GM21737 (cell line): ENCODE data around the gene ISLR2.
"Not testable (repeated sequence)": the region's sequence is repeated elsewhere in the genome, so short reads cannot be mapped to it uniquely, and the experiment has no call there.

Experiments used
- ATAC-seq: cut with Tn5 transposase; IDR thresholded peaks from one replicate; pipeline ENCODE4 v1.9.1; 2021; ENCODE audit warnings: mild to moderate bottlenecking, moderate library complexity; ENCODE audit not compliant: unreplicated experiment

Gene ISLR2

GRCh38 chr15:74155766-74156417 lies 25.5 kb downstream of the ISLR2 start:
- no peak for ATAC-seq

- no peak for ATAC-seq
Measured at GRCh38 chr15:74156678-74157411, 26.5 kb downstream of the ISLR2 start.

- no peak for ATAC-seq
Measured at GRCh38 chr15:74157868-74158827, 27.8 kb downstream of the ISLR2 start.

- no peak for ATAC-seq
Measured at GRCh38 chr15:74158855-74159650, 28.7 kb downstream of the ISLR2 start.

DNA sequence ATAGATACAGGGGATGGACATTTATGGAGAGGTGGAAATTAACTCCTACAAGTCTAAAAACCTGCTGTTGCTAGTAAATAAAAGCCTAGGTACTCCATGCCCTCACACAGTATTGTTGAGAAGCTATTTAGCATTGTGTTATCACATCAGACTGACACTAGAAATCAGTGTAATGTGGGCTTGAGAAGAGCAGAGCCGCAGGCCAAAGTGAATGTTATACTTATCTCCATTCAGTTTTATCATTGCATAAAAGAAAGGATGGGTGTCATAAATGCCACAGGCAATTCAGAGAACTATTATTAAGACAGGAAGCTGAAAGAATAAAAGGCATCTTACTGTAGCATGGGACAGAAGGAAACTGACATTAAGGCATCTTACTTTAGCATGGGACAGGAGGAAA lies 29.4 kb downstream of the ISLR2 start:
- no peak for ATAC-seq

DNA sequence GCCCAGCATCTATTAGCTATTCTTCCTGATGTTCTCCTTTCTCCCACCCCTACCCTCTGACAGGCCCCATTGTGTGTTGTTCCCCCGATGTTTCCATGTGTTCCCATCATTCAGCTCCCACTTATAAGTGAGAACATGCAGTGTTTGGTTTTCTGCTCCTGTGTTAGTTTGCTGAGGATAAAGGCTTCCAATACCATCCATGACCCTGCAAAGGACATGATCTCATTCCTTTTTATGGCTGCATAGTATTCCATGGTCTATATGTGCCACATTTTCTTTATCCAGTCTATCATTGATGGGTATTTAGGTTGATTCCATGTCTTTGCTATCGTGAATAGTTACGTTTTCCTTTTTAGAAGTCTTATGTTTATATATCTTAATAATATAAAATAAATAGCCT lies 30.0 kb downstream of the ISLR2 start:
- not testable (repeated sequence) for ATAC-seq

- ATAC-seq, result not testable (repeated sequence)
Measured at GRCh38 chr15:74162195-74162536, 31.8 kb downstream of the ISLR2 start.

- no peak for ATAC-seq
Measured at GRCh38 chr15:74165461-74165860, 35.1 kb downstream of the ISLR2 start.

GRCh38 chr15:74167891-74168331 lies 37.5 kb downstream of the ISLR2 start:
- ATAC-seq, result no peak

GRCh38 chr15:74168711-74169126 lies 38.3 kb downstream of the ISLR2 start:
- ATAC-seq, result no peak

- ATAC-seq, result no peak
Measured at GRCh38 chr15:74170071-74170844, 39.9 kb downstream of the ISLR2 start.

DNA sequence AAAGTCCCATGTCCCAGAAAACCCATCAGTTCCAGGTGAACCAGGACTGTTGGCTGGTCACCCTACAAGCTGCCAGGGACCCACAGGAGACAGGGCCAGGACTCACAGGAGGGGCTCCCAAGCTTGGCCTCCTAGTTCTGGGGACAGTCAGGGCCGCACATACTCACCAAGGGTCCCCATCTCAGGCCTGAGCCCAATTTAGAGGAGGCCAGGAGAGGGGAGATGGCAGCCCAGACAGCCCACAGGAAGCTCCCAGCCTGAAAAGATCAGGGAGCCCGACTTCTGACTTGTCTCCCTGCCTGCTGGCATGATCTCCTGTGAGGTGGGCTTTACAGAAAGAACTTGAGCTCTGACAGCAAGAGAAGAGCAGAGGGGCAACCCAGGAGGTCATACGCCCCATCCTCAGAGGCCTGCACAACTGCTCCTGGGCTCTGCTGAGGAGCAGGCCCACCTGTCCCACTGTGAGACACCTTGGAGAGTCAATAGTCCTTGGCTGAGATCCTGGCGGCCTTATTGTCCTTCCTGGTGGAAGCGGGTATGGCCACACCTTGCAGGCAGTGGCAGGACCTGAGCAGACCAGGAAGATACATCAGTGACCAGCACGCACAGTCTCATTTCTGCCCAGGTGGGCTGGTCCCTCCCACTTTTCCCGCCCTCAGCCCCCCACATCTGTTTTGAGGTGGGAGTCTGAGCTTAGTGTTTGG lies 40.6 kb downstream of the ISLR2 start:
- no peak for ATAC-seq

- ATAC-seq, result no peak
Measured at GRCh38 chr15:74171965-74172541, 41.7 kb downstream of the ISLR2 start.

DNA sequence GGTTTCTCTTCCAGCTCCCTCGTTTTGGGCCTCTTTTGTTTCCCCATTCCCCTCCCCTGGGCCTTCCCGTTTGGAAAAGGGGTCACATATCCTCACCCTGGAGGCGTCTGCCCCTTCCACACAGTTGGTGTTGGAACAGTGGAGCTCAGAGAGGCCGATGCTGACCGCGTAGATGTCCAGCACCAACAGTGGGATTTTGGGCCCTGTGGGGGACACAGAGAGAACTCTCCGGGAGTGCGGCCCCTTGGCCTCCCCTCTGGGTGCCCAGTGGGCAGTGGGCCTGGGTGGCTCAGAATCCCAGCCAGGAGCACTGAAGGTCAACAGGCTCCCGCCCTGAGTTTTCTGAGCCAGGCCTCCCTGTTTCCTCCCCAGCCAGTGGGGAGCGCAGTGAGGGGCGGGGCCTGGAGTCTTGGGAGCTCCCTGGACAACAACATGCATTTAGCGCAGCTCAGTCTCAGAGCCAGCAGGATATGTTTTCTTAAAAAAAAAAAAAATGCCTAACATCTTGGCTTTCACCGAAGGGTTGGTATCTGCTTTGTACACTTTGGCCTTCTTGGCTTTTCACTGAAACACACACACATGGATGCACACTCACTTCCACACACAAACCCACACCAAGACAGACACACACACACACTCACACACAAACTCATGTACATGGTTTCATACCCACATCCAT lies 42.5 kb downstream of the ISLR2 start:
- ATAC-seq, result no peak

DNA sequence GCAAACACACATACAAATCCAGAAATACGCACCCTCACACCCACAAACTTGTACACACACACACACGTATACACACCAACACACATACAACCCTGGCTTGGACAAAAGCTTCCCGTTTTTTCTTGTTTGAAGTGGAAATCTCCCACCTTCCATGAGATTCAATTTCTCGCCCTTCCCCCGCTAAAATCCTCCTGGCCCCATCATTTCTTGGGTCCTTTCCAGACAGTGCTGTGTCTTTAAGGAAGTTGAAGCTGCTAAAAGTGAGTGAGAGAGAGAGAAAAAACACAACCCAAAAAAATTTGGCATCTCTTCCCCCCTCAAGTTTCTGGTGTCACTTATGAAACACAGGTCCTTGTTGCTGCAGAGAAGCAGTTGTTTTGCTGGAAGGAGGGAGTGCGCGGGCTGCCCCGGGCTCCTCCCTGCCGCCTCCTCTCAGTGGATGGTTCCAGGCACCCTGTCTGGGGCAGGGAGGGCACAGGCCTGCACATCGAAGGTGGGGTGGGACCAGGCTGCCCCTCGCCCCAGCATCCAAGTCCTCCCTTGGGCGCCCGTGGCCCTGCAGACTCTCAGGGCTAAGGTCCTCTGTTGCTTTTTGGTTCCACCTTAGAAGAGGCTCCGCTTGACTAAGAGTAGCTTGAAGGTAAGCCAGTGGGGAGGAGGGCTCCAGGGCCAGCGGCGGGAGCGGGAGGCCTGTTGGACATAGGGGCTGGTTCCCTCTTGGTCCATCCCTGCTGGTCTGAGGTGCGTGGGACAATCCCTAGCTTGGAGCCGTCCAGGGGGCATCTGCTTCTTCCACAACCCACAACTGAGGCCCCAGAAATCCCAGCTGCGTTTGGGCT lies 43.2 kb downstream of the ISLR2 start, which contains the start of gene ISLR:
TSS of gene ISLR (plus strand) at position 331 of the 839 bp plus-strand sequence. CDS start 1,149 bp downstream, outside the sequence.
- no peak for ATAC-seq

DNA sequence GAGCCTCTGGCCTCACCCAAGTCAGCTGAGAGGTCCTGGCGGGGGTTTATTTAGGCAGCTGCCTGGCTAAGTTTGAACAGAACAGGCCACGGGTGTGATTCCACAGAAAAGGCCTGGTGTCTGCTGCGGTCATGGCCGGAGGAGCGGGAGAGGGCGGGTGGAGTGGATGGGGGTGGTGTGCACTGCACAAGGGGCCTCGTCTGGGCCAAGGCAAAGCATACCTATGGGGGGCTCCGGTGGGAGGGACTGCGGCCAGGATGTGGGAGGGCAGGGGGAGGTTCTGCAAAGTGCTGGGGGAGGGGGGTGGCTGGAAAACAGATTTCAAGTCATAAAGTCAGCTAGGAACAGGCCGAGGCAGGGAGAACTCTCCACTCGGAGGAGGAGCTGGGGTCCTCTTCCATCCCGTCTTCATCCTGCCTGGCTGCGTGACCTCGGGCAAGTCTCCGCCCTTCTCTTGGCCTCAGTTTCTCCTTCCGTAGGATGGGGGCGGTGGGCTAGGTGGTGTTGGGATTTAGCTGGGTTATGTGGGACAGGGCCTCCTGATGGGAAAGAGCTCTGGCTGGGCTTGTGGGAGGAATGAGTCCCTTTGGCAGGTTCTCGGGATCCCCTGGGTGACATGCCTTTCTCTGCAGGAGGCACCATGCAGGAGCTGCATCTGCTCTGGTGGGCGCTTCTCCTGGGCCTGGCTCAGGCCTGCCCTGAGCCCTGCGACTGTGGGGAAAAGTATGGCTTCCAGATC lies 44.0 kb downstream of the ISLR2 start:
- no peak for ATAC-seq

DNA sequence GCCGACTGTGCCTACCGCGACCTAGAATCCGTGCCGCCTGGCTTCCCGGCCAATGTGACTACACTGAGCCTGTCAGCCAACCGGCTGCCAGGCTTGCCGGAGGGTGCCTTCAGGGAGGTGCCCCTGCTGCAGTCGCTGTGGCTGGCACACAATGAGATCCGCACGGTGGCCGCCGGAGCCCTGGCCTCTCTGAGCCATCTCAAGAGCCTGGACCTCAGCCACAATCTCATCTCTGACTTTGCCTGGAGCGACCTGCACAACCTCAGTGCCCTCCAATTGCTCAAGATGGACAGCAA lies 44.5 kb downstream of the ISLR2 start:
- no peak for ATAC-seq
